Measurements from ENCODE around the gene CBR4.

DNA sequence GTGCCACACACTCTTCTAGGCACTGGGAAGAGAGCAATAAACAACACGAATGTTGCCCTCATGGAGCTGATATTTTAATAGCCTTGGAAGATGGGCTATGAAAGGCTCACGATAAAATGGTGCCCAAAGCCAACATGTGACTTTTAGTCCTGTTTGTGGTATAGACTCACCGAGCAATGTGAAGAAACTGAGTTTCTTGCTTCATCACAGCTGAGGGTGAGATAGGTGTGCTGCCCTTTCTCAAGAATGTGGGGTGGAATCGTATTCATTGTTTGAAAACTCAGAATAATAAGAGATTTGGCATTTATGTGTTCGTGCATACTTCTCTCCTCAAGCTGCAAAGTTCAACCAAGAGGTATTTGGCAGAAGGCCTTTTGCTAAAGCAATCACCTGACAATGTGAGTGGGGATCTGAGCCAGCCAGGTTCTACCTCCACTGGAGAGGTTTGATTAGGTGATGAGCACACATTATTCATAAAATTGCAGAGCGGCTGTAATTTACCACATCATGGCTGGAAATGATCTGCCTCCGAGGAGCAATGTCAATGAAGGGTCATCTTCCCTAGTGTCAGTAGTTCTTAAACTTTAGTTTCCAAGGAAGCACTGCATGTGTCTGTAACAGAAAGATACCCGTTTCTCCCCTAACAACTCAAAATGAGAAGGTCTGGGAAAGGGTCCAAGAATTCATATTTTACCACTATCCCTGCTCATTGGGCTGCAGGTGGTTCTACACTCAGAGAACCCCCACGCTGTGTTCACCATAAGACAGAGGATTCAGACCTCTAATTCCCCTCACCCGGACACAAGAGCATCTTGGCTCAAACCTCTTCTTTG, 41.9 kb upstream of the CBR4 start:
- TF ChIP-seq, protein P1, sequence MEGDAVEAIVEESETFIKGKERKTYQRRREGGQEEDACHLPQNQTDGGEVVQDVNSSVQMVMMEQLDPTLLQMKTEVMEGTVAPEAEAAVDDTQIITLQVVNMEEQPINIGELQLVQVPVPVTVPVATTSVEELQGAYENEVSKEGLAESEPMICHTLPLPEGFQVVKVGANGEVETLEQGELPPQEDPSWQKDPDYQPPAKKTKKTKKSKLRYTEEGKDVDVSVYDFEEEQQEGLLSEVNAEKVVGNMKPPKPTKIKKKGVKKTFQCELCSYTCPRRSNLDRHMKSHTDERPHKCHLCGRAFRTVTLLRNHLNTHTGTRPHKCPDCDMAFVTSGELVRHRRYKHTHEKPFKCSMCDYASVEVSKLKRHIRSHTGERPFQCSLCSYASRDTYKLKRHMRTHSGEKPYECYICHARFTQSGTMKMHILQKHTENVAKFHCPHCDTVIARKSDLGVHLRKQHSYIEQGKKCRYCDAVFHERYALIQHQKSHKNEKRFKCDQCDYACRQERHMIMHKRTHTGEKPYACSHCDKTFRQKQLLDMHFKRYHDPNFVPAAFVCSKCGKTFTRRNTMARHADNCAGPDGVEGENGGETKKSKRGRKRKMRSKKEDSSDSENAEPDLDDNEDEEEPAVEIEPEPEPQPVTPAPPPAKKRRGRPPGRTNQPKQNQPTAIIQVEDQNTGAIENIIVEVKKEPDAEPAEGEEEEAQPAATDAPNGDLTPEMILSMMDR (conservative IDR thresholded peaks at IDR 0.05; ENCODE audit: low read depth, low read length): no peak
- TF ChIP-seq EZH2 (IDR thresholded peaks at IDR 0.05; ENCODE audit: borderline replicate concordance, low read depth, low read length, poor library complexity, severe bottlenecking): no peak

Data from A673 (cell line).